Measurements from ENCODE around the gene ASIC1.

DNA sequence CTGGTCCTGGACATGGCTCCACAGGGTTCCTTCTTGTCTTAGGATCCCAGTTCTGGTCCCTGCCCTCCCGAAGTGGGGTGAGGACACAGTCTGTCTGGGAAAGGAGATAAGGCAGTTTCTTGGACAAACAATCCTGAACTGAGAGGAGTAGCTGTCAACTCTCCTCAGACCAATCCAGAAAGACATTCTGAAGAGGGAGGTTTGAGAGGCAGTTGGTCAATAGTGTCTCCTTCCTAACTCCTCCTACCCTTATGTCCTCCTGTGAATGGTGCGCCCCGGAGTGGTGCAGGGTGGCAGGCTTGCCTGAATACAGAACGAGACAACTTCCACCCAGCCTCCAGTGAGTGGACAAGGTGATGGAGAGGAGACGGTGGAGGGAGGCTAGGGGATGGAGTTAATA, 15.4 kb upstream of the ASIC1 start:
- TF ChIP-seq, protein P1, sequence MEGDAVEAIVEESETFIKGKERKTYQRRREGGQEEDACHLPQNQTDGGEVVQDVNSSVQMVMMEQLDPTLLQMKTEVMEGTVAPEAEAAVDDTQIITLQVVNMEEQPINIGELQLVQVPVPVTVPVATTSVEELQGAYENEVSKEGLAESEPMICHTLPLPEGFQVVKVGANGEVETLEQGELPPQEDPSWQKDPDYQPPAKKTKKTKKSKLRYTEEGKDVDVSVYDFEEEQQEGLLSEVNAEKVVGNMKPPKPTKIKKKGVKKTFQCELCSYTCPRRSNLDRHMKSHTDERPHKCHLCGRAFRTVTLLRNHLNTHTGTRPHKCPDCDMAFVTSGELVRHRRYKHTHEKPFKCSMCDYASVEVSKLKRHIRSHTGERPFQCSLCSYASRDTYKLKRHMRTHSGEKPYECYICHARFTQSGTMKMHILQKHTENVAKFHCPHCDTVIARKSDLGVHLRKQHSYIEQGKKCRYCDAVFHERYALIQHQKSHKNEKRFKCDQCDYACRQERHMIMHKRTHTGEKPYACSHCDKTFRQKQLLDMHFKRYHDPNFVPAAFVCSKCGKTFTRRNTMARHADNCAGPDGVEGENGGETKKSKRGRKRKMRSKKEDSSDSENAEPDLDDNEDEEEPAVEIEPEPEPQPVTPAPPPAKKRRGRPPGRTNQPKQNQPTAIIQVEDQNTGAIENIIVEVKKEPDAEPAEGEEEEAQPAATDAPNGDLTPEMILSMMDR (conservative IDR thresholded peaks at IDR 0.05), result no peak
- TF ChIP-seq ZFX (IDR thresholded peaks at IDR 0.05), result no peak
